ENCODE results near the gene AEBP1.
A peak's percentile ranks its signal among the peaks of the same experiment; 100 is the strongest.

AEBP1 gene

DNA sequence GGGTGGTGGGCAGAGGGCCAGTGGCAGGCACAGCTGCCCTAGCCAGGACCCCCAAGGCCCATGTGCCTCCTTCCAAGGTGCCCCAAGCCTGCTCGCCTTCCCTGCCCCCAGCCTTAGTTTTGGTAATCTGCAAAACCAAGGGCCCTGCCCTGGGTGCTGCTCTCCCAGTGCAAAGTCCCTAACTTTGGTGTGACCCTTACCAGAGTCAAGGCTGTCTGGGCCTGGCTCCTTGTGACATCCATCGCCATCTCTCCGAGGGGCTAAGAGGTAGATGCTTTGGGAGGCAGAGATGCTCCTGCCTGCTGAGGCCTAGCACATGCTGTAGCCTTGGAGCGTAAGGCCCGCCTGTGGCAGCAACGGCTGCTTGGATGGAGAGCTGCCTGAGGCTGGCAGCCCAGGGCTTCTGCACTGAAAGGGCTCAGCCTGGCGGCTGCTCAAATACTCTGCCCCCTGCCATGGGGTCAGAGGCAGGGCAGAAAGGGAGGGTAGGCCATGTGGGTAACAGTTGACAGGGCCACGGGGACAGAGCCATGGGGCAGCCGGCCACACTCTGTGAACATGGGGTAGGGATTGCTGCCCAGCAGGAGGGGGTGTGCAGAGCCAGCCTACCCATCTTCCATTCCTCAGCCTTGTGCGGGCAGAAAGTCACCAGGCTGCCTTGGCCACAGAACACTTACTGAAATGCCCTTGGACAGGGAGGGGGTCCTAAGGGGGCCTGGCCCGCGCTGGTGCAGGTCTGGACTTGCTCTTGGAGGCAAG, 54.9 kb downstream of the AEBP1 start:
- TF ChIP-seq CTCF (IDR thresholded peaks at IDR 0.05; ENCODE audit: low read depth, low read length), result no peak
- DNase-seq (ENCODE audit: low read depth in 2 of 2), result no peak

DNA sequence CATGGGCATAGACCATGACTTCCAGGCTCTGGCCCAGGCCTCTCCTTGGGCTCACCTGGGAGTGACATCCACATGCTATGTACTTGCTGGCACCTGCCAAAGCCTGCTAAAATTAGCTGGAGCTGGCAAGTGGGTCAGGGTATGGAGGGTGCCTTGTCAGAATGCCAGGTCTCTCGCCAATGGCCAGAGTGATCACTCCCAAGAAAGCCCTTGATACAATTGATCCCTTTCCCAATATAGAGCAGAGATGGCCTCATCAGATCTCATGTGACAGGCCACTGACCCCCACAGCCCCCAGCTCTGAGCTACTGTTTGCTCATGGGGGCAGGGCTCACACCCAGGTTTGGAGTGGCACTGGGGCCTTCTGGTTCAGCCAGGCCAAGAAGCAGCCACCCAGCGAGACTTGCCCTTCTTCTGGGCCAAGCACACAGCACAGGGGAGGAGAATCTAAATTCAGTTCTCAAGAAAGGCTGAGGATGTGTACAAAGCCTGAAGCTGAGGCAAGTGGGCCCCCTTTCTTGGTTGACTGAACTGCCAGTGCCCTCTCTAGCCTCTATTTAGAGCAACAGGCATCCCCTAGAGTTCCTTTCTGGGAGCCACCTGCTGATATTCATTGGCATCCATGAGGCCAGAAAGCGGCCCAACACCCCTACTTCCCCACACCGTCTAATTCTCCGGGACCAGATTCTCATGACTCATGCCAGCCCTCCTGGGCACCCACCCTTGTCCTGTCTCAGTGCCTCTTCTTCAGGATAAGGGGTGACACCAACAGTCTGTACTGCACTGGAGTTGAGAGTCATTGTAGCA, 55.9 kb downstream of the AEBP1 start:
- no peak overlapping the region for H3K4me3 ChIP-seq (replicated peaks in 1 of 2; ENCODE audit: low read depth in 2 of 2, low read length in 2 of 2)
- no peak for TF ChIP-seq CTCF (IDR thresholded peaks at IDR 0.05; ENCODE audit: low read depth, low read length)
- no peak for DNase-seq (ENCODE audit: low read depth in 2 of 2)

More for the DNA sequence above, 54.9 kb downstream of the AEBP1 start:
- no peak overlapping the region for H3K4me3 ChIP-seq (replicated peaks in 1 of 2; ENCODE audit: low read depth in 2 of 2, low read length in 2 of 2)

DNA sequence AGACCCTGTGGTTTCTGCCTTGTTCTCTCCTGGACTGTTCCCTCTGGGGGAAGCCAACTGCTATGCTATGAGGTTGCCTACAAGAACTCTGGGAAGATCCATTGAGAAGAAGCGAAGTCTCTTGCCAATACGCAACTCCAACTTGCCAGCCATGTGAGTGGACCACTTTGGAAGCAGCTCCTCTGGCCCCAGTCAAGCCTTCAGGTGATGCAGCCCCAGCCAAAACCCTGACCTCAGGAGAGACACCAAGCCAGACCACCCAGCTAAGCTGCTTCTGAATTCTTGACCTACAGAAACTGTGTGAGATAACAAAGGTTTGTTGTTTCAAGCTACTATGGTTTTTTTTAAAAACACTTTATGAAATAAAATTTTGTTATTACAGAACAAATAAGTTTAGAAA, 57.2 kb downstream of the AEBP1 start:
- no peak overlapping the region for H3K4me3 ChIP-seq (replicated peaks in 1 of 2; ENCODE audit: low read depth in 2 of 2, low read length in 2 of 2)
- no peak for TF ChIP-seq CTCF (IDR thresholded peaks at IDR 0.05; ENCODE audit: low read depth, low read length)
- DNase-seq (ENCODE audit: low read depth in 2 of 2), result no peak

DNA sequence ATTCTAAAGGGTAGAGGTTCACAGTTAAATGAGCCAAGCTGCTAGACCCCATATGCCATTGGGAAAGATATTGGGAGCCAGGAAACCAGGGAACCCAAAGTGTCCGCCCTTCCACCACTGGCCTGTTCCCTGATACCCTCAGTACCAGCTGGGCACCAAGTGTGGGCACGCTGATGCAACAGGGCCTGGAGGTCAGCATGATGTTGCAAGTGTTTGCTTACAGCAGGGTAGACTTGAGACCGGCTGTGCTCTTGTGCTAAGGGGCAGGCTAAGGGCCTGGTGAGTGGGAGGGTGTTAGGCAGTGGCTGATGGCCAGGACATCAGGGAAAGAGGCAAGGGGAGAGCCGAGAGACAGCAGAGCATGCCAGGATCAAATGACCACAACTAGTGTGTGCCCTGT, 58.0 kb downstream of the AEBP1 start:
- no peak overlapping the region for H3K4me3 ChIP-seq (replicated peaks in 1 of 2; ENCODE audit: low read depth in 2 of 2, low read length in 2 of 2)
- peak in 1 of 2 donors; percentile 15 for DNase-seq (ENCODE audit: low read depth in 2 of 2)
- no peak for TF ChIP-seq CTCF (IDR thresholded peaks at IDR 0.05; ENCODE audit: low read depth, low read length)

- TF ChIP-seq CTCF (IDR thresholded peaks at IDR 0.05; ENCODE audit: low read depth, low read length), result no peak
- no peak for DNase-seq (ENCODE audit: low read depth in 2 of 2)
- H3K4me3 ChIP-seq (replicated peaks in 1 of 2; ENCODE audit: low read depth in 2 of 2, low read length in 2 of 2), result no peak overlapping the region
These were observed 58.7 kb downstream of the AEBP1 start for GRCh38 chr7:44162785-44163395.

DNA sequence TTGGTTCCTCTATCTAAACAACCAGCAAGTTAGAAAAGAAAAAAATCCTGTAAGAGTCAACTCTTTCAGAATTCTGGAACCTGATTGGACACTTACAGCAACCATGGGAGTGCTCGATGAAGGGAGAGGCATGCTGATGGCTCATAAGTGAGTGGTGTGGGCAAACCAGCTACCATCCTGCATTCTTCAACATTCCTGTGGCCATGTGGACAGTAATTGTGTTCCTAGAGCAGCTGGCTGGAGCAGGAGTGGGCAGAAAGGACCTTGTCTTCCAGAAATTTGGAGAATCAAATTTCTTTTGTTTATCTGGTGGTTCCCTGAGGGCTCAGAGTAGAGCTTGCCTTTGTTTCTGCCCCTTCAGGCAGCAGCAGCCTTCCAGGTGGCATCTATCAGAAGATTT, 59.4 kb downstream of the AEBP1 start:
- peak; percentile 74 to 83 for DNase-seq (ENCODE audit: low read depth in 2 of 2)
- no peak for TF ChIP-seq CTCF (IDR thresholded peaks at IDR 0.05; ENCODE audit: low read depth, low read length)

More for the DNA sequence above, 59.4 kb downstream of the AEBP1 start:
- no peak overlapping the region for H3K4me3 ChIP-seq (replicated peaks in 1 of 2; ENCODE audit: low read depth in 2 of 2, low read length in 2 of 2)

Data from cardiac fibroblast (primary cell).